AG20443 (cell line): ENCODE measurements around the gene ZNF772.
A peak's percentile ranks its signal among the peaks of the same experiment; 100 is the strongest.
"Not testable (repeated sequence)": the region's sequence is repeated elsewhere in the genome, so short reads cannot be mapped to it uniquely, and the experiment has no call there.

Source experiments
- DNase-seq: peaks from one replicate; pipeline ENCODE4 v3.0.0; 2012; ENCODE audit warnings: low spot score, mixed read lengths

Gene ZNF772

GRCh38 chr19:57477191-57478008 lies at the start of gene ZNF772:
Gene ZNF772, minus strand, starts transcription at chr19:57477566. Its CDS starts 257 bp downstream, at chr19:57477309.
- peak; percentile 96 for DNase-seq

GRCh38 chr19:57518021-57518420 lies 40.7 kb upstream of the ZNF772 start:
- not testable (repeated sequence) for DNase-seq

GRCh38 chr19:57515255-57515654 lies 37.9 kb upstream of the ZNF772 start:
- no peak for DNase-seq

GRCh38 chr19:57512845-57513244 lies 35.5 kb upstream of the ZNF772 start:
- DNase-seq: no peak

- no peak for DNase-seq
Observed at GRCh38 chr19:57511484-57511883, 34.1 kb upstream of the ZNF772 start.

GRCh38 chr19:57506163-57506562 lies 28.8 kb upstream of the ZNF772 start:
- no peak for DNase-seq

GRCh38 chr19:57500400-57500799 lies 23.0 kb upstream of the ZNF772 start:
- peak; percentile 18 for DNase-seq

- peak; percentile 96 for DNase-seq
Observed at GRCh38 chr19:57499680-57500395, 22.5 kb upstream of the ZNF772 start, which contains the start of gene ZNF773. Gene ZNF773, plus strand, starts transcription at chr19:57499938. Its CDS starts 143 bp downstream, at chr19:57500081.

GRCh38 chr19:57499332-57499679 lies 21.9 kb upstream of the ZNF772 start:
- DNase-seq: not testable (repeated sequence)

GRCh38 chr19:57488299-57488644 lies 10.9 kb upstream of the ZNF772 start:
- not testable (repeated sequence) for DNase-seq

- peak; percentile 94 for DNase-seq
Observed at GRCh38 chr19:57487477-57488298, 10.3 kb upstream of the ZNF772 start, which contains the start of gene ZNF419. Gene ZNF419, plus strand, starts transcription at chr19:57487750. Its CDS starts 201 bp downstream, at chr19:57487951.

GRCh38 chr19:57473646-57474045 lies 3.7 kb downstream of the ZNF772 start:
- DNase-seq: no peak

GRCh38 chr19:57466489-57466888 lies 10.9 kb downstream of the ZNF772 start:
- DNase-seq: no peak

GRCh38 chr19:57465680-57466381 lies 11.5 kb downstream of the ZNF772 start:
- no peak for DNase-seq

GRCh38 chr19:57452307-57452706 lies 25.1 kb downstream of the ZNF772 start:
- no peak for DNase-seq

- DNase-seq: no peak
Observed at GRCh38 chr19:57443121-57443696, 34.2 kb downstream of the ZNF772 start.

GRCh38 chr19:57441979-57442752 lies 35.2 kb downstream of the ZNF772 start:
- no peak for DNase-seq

- DNase-seq: no peak
Observed at GRCh38 chr19:57438925-57439324, 38.4 kb downstream of the ZNF772 start.

- no peak for DNase-seq
Observed at GRCh38 chr19:57437931-57438330, 39.4 kb downstream of the ZNF772 start.

GRCh38 chr19:57436417-57436816 lies 40.9 kb downstream of the ZNF772 start:
- no peak for DNase-seq
